Measurements from ENCODE around the gene NKAIN1.

GRCh38 chr1:31154000-31154631 is 85.6 kb downstream of the NKAIN1 start:
- TF ChIP-seq, protein P1, sequence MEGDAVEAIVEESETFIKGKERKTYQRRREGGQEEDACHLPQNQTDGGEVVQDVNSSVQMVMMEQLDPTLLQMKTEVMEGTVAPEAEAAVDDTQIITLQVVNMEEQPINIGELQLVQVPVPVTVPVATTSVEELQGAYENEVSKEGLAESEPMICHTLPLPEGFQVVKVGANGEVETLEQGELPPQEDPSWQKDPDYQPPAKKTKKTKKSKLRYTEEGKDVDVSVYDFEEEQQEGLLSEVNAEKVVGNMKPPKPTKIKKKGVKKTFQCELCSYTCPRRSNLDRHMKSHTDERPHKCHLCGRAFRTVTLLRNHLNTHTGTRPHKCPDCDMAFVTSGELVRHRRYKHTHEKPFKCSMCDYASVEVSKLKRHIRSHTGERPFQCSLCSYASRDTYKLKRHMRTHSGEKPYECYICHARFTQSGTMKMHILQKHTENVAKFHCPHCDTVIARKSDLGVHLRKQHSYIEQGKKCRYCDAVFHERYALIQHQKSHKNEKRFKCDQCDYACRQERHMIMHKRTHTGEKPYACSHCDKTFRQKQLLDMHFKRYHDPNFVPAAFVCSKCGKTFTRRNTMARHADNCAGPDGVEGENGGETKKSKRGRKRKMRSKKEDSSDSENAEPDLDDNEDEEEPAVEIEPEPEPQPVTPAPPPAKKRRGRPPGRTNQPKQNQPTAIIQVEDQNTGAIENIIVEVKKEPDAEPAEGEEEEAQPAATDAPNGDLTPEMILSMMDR (conservative IDR thresholded peaks at IDR 0.05; ENCODE audit: low read depth in 2 of 2), result no peak
- TF ChIP-seq EZH2phosphoT487 (IDR thresholded peaks at IDR 0.05; ENCODE audit: unreplicated experiment), result no peak
- TF ChIP-seq EZH2 (IDR thresholded peaks at IDR 0.05; ENCODE audit: low read depth, unreplicated experiment), result no peak
- TF ChIP-seq, protein P2, sequence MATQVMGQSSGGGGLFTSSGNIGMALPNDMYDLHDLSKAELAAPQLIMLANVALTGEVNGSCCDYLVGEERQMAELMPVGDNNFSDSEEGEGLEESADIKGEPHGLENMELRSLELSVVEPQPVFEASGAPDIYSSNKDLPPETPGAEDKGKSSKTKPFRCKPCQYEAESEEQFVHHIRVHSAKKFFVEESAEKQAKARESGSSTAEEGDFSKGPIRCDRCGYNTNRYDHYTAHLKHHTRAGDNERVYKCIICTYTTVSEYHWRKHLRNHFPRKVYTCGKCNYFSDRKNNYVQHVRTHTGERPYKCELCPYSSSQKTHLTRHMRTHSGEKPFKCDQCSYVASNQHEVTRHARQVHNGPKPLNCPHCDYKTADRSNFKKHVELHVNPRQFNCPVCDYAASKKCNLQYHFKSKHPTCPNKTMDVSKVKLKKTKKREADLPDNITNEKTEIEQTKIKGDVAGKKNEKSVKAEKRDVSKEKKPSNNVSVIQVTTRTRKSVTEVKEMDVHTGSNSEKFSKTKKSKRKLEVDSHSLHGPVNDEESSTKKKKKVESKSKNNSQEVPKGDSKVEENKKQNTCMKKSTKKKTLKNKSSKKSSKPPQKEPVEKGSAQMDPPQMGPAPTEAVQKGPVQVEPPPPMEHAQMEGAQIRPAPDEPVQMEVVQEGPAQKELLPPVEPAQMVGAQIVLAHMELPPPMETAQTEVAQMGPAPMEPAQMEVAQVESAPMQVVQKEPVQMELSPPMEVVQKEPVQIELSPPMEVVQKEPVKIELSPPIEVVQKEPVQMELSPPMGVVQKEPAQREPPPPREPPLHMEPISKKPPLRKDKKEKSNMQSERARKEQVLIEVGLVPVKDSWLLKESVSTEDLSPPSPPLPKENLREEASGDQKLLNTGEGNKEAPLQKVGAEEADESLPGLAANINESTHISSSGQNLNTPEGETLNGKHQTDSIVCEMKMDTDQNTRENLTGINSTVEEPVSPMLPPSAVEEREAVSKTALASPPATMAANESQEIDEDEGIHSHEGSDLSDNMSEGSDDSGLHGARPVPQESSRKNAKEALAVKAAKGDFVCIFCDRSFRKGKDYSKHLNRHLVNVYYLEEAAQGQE (IDR thresholded peaks at IDR 0.05; ENCODE audit: unreplicated experiment), result no peak
- TF ChIP-seq POLR2AphosphoS5 (IDR thresholded peaks at IDR 0.05; ENCODE audit: low read depth), result no peak
- no peak for TF ChIP-seq STAT1 (IDR thresholded peaks at IDR 0.05; ENCODE audit: unreplicated experiment)
- no peak for TF ChIP-seq ZNF331 (CRISPR knock-in tag; IDR thresholded peaks at IDR 0.05; ENCODE audit: low read depth)
- no peak for TF ChIP-seq CREB1 (CRISPR knock-in tag; IDR thresholded peaks at IDR 0.05; ENCODE audit: low read depth)
- TF ChIP-seq ZNF114 (CRISPR knock-in tag; IDR thresholded peaks at IDR 0.05), result no peak
- no peak for TF ChIP-seq JUNB (IDR thresholded peaks at IDR 0.05; ENCODE audit: unreplicated experiment)
- TF ChIP-seq ZNF462 (CRISPR knock-in tag; IDR thresholded peaks at IDR 0.05), result no peak
- no peak for TF ChIP-seq NANOG (IDR thresholded peaks at IDR 0.05; ENCODE audit: borderline replicate concordance)
- no peak for TF ChIP-seq ETS1 (IDR thresholded peaks at IDR 0.05)

All from GM23338 (cell line).